Measurements from ENCODE around the gene ZNRF2.
"Not testable (repeated sequence)": the region's sequence is repeated elsewhere in the genome, so short reads cannot be mapped to it uniquely, and the experiment has no call there.

The ZNRF2 gene

GRCh38 chr7:30379131-30379530, 94.7 kb downstream of the ZNRF2 start:
- H3K18ac ChIP-seq (ENCODE audit: low read length): no peak overlapping the region
- H2BK120ac ChIP-seq (ENCODE audit: low read depth, low read length): no peak overlapping the region
- no peak overlapping the region for H2BK5ac ChIP-seq (ENCODE audit: low read length)
- WGBS, 2 donors (ENCODE audit: extremely low coverage in 2 of 2, insufficient read length in 2 of 2, insufficient replicate concordance in 1 of 2): no CpG with 5 or more reads among the region's 4 CpGs
- no peaks in the 10 kb centered on the region for H3K79me1 ChIP-seq (ENCODE audit: low read depth, low read length)
- no peak overlapping the region for H2AFZ ChIP-seq (ENCODE audit: low read length)
- no peak overlapping the region for H4K91ac ChIP-seq (ENCODE audit: low read depth, low read length, poor library complexity)
- no peak overlapping the region for H3K23ac ChIP-seq (ENCODE audit: low read depth, low read length, poor library complexity)
- H3K36me3 ChIP-seq (replicated peaks in 1 of 2; ENCODE audit: control insufficient read depth in 2 of 2, insufficient read depth in 2 of 2, low read length in 2 of 2): no peaks in the 10 kb centered on the region
- H2AK5ac ChIP-seq (ENCODE audit: low read depth, low read length): no peak overlapping the region
- H3K27me3 ChIP-seq (ENCODE audit: control insufficient read depth in 3 of 3, insufficient read depth in 3 of 3, low read depth in 1 of 3, low read length in 3 of 3): no peaks in the 10 kb centered on the region
- H4K8ac ChIP-seq (ENCODE audit: low read depth, low read length): no peak overlapping the region
- H2BK12ac ChIP-seq (ENCODE audit: low read length): no peak overlapping the region
- no peaks in the 10 kb centered on the region for H3K4me1 ChIP-seq (ENCODE audit: control insufficient read depth in 2 of 2, insufficient read depth in 1 of 2, low read depth in 1 of 2, low read length in 2 of 2)
- H3K4ac ChIP-seq (ENCODE audit: low read length): no peak overlapping the region
- no peak for DNase-seq (ENCODE audit: low spot score)
- no peak overlapping the region for H3K4me2 ChIP-seq (ENCODE audit: insufficient read depth, low read length, poor library complexity, severe bottlenecking)
- no peak overlapping the region for H3K9ac ChIP-seq (ENCODE audit: low read depth, low read length, poor library complexity)
- no peak overlapping the region for H3K27ac ChIP-seq (replicated peaks; ENCODE audit: low read length)
- no peak overlapping the region for H2BK15ac ChIP-seq (ENCODE audit: low read length)
- no peak overlapping the region for H3K4me3 ChIP-seq (ENCODE audit: low read length in 2 of 2)
- peaks cover 0 to 3% of the 10 kb centered on the region in 2 donors for H3K9me3 ChIP-seq (replicated peaks in 1 of 2; ENCODE audit: control insufficient read depth in 2 of 2, insufficient read depth in 1 of 2, low read depth in 1 of 2, low read length in 2 of 2)
- no peak overlapping the region for H3K14ac ChIP-seq (ENCODE audit: low read length)

- H3K27ac ChIP-seq (replicated peaks; ENCODE audit: low read length): no peak overlapping the region
- H3K4me3 ChIP-seq (ENCODE audit: low read length in 2 of 2): no peak overlapping the region
- H3K4ac ChIP-seq (ENCODE audit: low read length): no peak overlapping the region
- peaks cover 0 to 3% of the 10 kb centered on the region in 2 donors for H3K9me3 ChIP-seq (replicated peaks in 1 of 2; ENCODE audit: control insufficient read depth in 2 of 2, insufficient read depth in 1 of 2, low read depth in 1 of 2, low read length in 2 of 2)
- H4K8ac ChIP-seq (ENCODE audit: low read depth, low read length): no peak overlapping the region
- no peak overlapping the region for H2BK15ac ChIP-seq (ENCODE audit: low read length)
- H3K79me1 ChIP-seq (ENCODE audit: low read depth, low read length): no peaks in the 10 kb centered on the region
- H2BK12ac ChIP-seq (ENCODE audit: low read length): no peak overlapping the region
- no peak for DNase-seq (ENCODE audit: low spot score)
- no peaks in the 10 kb centered on the region for H3K4me1 ChIP-seq (ENCODE audit: control insufficient read depth in 2 of 2, insufficient read depth in 1 of 2, low read depth in 1 of 2, low read length in 2 of 2)
- H3K18ac ChIP-seq (ENCODE audit: low read length): no peak overlapping the region
- no peaks in the 10 kb centered on the region for H3K36me3 ChIP-seq (replicated peaks in 1 of 2; ENCODE audit: control insufficient read depth in 2 of 2, insufficient read depth in 2 of 2, low read length in 2 of 2)
- H2AFZ ChIP-seq (ENCODE audit: low read length): no peak overlapping the region
- no peak overlapping the region for H2BK120ac ChIP-seq (ENCODE audit: low read depth, low read length)
- no peaks in the 10 kb centered on the region for H3K27me3 ChIP-seq (ENCODE audit: control insufficient read depth in 3 of 3, insufficient read depth in 3 of 3, low read depth in 1 of 3, low read length in 3 of 3)
- H3K4me2 ChIP-seq (ENCODE audit: insufficient read depth, low read length, poor library complexity, severe bottlenecking): no peak overlapping the region
- H3K9ac ChIP-seq (ENCODE audit: low read depth, low read length, poor library complexity): no peak overlapping the region
- H2AK5ac ChIP-seq (ENCODE audit: low read depth, low read length): no peak overlapping the region
- H3K23ac ChIP-seq (ENCODE audit: low read depth, low read length, poor library complexity): no peak overlapping the region
- H3K14ac ChIP-seq (ENCODE audit: low read length): no peak overlapping the region
- WGBS, 2 donors (ENCODE audit: extremely low coverage in 2 of 2, insufficient read length in 2 of 2, insufficient replicate concordance in 1 of 2): no CpG with 5 or more reads among the region's 4 CpGs
- no peak overlapping the region for H4K91ac ChIP-seq (ENCODE audit: low read depth, low read length, poor library complexity)
- H2BK5ac ChIP-seq (ENCODE audit: low read length): no peak overlapping the region
Measured at GRCh38 chr7:30379741-30380140, 95.3 kb downstream of the ZNRF2 start.

- no peak overlapping the region for H3K4ac ChIP-seq (ENCODE audit: low read length)
- no peak overlapping the region for H3K23ac ChIP-seq (ENCODE audit: low read depth, low read length, poor library complexity)
Measured at GRCh38 chr7:30380294-30380693, 95.9 kb downstream of the ZNRF2 start.

GRCh38 chr7:30380824-30381223, 96.4 kb downstream of the ZNRF2 start:
- not testable (repeated sequence) for H3K79me1 ChIP-seq (ENCODE audit: low read depth, low read length); H3K36me3 ChIP-seq (replicated peaks in 1 of 2; ENCODE audit: control insufficient read depth in 2 of 2, insufficient read depth in 2 of 2, low read length in 2 of 2); H4K91ac ChIP-seq (ENCODE audit: low read depth, low read length, poor library complexity); H3K9me3 ChIP-seq (replicated peaks in 1 of 2; ENCODE audit: control insufficient read depth in 2 of 2, insufficient read depth in 1 of 2, low read depth in 1 of 2, low read length in 2 of 2); H2AK5ac ChIP-seq (ENCODE audit: low read depth, low read length); H3K27me3 ChIP-seq (ENCODE audit: control insufficient read depth in 3 of 3, insufficient read depth in 3 of 3, low read depth in 1 of 3, low read length in 3 of 3); H3K27ac ChIP-seq (replicated peaks; ENCODE audit: low read length); H2BK15ac ChIP-seq (ENCODE audit: low read length); H2BK12ac ChIP-seq (ENCODE audit: low read length); H3K4me1 ChIP-seq (ENCODE audit: control insufficient read depth in 2 of 2, insufficient read depth in 1 of 2, low read depth in 1 of 2, low read length in 2 of 2); H3K4me2 ChIP-seq (ENCODE audit: insufficient read depth, low read length, poor library complexity, severe bottlenecking); H4K8ac ChIP-seq (ENCODE audit: low read depth, low read length); H3K9ac ChIP-seq (ENCODE audit: low read depth, low read length, poor library complexity); H3K18ac ChIP-seq (ENCODE audit: low read length); H2BK120ac ChIP-seq (ENCODE audit: low read depth, low read length); H2AFZ ChIP-seq (ENCODE audit: low read length); DNase-seq (ENCODE audit: low spot score); H2BK5ac ChIP-seq (ENCODE audit: low read length); H3K23ac ChIP-seq (ENCODE audit: low read depth, low read length, poor library complexity); H3K14ac ChIP-seq (ENCODE audit: low read length); H3K4ac ChIP-seq (ENCODE audit: low read length); H3K4me3 ChIP-seq (ENCODE audit: low read length in 2 of 2)
- no CpG with 5 or more reads among the region's 4 CpGs for WGBS, 2 donors (ENCODE audit: extremely low coverage in 2 of 2, insufficient read length in 2 of 2, insufficient replicate concordance in 1 of 2)

More at GRCh38 chr7:30380294-30380693, 95.9 kb downstream of the ZNRF2 start:
- H3K4me3 ChIP-seq (ENCODE audit: low read length in 2 of 2): no peak overlapping the region
- peaks cover 0 to 3% of the 10 kb centered on the region in 2 donors for H3K9me3 ChIP-seq (replicated peaks in 1 of 2; ENCODE audit: control insufficient read depth in 2 of 2, insufficient read depth in 1 of 2, low read depth in 1 of 2, low read length in 2 of 2)
- H3K14ac ChIP-seq (ENCODE audit: low read length): no peak overlapping the region
- no peak overlapping the region for H4K91ac ChIP-seq (ENCODE audit: low read depth, low read length, poor library complexity)
- no peak overlapping the region for H3K4me2 ChIP-seq (ENCODE audit: insufficient read depth, low read length, poor library complexity, severe bottlenecking)
- H3K9ac ChIP-seq (ENCODE audit: low read depth, low read length, poor library complexity): no peak overlapping the region
- H4K8ac ChIP-seq (ENCODE audit: low read depth, low read length): no peak overlapping the region
- H3K18ac ChIP-seq (ENCODE audit: low read length): no peak overlapping the region
- no peaks in the 10 kb centered on the region for H3K36me3 ChIP-seq (replicated peaks in 1 of 2; ENCODE audit: control insufficient read depth in 2 of 2, insufficient read depth in 2 of 2, low read length in 2 of 2)
- no peaks in the 10 kb centered on the region for H3K4me1 ChIP-seq (ENCODE audit: control insufficient read depth in 2 of 2, insufficient read depth in 1 of 2, low read depth in 1 of 2, low read length in 2 of 2)
- no peaks in the 10 kb centered on the region for H3K79me1 ChIP-seq (ENCODE audit: low read depth, low read length)
- H2BK5ac ChIP-seq (ENCODE audit: low read length): no peak overlapping the region
- H3K27ac ChIP-seq (replicated peaks; ENCODE audit: low read length): no peak overlapping the region
- DNase-seq (ENCODE audit: low spot score): no peak
- no CpG with 5 or more reads among the region's 2 CpGs for WGBS, 2 donors (ENCODE audit: extremely low coverage in 2 of 2, insufficient read length in 2 of 2, insufficient replicate concordance in 1 of 2)
- H2AFZ ChIP-seq (ENCODE audit: low read length): no peak overlapping the region
- no peak overlapping the region for H2AK5ac ChIP-seq (ENCODE audit: low read depth, low read length)
- H2BK15ac ChIP-seq (ENCODE audit: low read length): no peak overlapping the region
- no peak overlapping the region for H2BK12ac ChIP-seq (ENCODE audit: low read length)
- H3K27me3 ChIP-seq (ENCODE audit: control insufficient read depth in 3 of 3, insufficient read depth in 3 of 3, low read depth in 1 of 3, low read length in 3 of 3): no peaks in the 10 kb centered on the region
- no peak overlapping the region for H2BK120ac ChIP-seq (ENCODE audit: low read depth, low read length)
